ENCODE results near the gene FOCAD. TPM values are rescaled to one million over a fixed set of nuclear protein-coding genes. Genes with fewer than 3 reads are reported as not detected.

The FOCAD gene
- total RNA-seq, 6 experiments from 2014 or later: 6.4 to 18.3 (median 7.8) TPM

DNA sequence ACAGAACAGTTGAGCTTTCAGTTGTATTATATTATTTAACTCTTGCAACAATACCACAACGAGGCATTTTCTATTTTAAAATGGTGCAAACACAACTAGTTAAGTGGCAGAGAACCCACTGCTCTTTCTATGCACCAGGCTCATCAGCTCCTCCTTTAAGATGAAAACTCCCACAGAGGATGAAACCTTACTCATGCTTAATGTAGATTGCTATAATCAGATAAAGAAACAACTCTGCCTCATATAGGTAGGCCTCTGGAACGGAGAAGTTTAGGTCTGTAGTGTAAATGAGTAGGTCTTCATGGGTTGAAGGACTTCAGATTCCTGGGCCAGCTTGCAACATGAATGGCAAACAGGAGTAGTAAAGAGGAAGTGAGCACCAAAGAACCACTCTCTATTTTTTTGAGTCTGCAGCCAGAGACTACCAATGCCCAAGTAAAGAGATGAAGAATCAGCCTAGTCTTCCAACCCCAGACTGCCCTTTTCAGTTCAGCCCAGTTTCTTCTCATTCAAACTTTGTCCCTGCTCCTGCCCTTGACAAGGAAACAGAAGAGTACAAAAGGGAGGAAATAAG is 313.5 kb downstream of the FOCAD start:
- intact Hi-C loops (cut with DNase I): no loop called here
- 75% methylated on average over 2 of the region's 2 CpGs for WGBS (ENCODE audit: insufficient coverage, low coverage, low lambda C conversion rate, missing lambda C conversion rate)
- ATAC-seq: no peak
- TF ChIP-seq, protein P1, sequence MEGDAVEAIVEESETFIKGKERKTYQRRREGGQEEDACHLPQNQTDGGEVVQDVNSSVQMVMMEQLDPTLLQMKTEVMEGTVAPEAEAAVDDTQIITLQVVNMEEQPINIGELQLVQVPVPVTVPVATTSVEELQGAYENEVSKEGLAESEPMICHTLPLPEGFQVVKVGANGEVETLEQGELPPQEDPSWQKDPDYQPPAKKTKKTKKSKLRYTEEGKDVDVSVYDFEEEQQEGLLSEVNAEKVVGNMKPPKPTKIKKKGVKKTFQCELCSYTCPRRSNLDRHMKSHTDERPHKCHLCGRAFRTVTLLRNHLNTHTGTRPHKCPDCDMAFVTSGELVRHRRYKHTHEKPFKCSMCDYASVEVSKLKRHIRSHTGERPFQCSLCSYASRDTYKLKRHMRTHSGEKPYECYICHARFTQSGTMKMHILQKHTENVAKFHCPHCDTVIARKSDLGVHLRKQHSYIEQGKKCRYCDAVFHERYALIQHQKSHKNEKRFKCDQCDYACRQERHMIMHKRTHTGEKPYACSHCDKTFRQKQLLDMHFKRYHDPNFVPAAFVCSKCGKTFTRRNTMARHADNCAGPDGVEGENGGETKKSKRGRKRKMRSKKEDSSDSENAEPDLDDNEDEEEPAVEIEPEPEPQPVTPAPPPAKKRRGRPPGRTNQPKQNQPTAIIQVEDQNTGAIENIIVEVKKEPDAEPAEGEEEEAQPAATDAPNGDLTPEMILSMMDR (IDR thresholded peaks at IDR 0.05): no peak
- TF ChIP-seq POLR2A (IDR thresholded peaks at IDR 0.05): no peak
- no peak overlapping the region for H3K27ac ChIP-seq
- DNase-seq: no peak
- no peaks in the 10 kb centered on the region for H3K4me1 ChIP-seq
- H3K4me3 ChIP-seq: no peak overlapping the region
- H3K36me3 ChIP-seq: no peaks in the 10 kb centered on the region
- no peaks in the 10 kb centered on the region for H3K27me3 ChIP-seq
- no peaks in the 10 kb centered on the region for H3K9me3 ChIP-seq

- no peak overlapping the region for H3K27ac ChIP-seq
- intact Hi-C loops (cut with DNase I): no loop called here
- ATAC-seq (no peak), DNase-seq (no peak)
- 8% methylated on average over 1 of the region's 1 CpG for WGBS (ENCODE audit: insufficient coverage, low coverage, low lambda C conversion rate, missing lambda C conversion rate)
- no peaks in the 10 kb centered on the region for H3K4me1 ChIP-seq
- no peak overlapping the region for H3K4me3 ChIP-seq
- H3K36me3 ChIP-seq: no peaks in the 10 kb centered on the region
- no peaks in the 10 kb centered on the region for H3K9me3 ChIP-seq
- H3K27me3 ChIP-seq: no peaks in the 10 kb centered on the region
- no peak for TF ChIP-seq POLR2A (IDR thresholded peaks at IDR 0.05)
- TF ChIP-seq, protein P1 (IDR thresholded peaks at IDR 0.05): no peak
These were observed 317.5 kb downstream of the FOCAD start for GRCh38 chr9:21001581-21001980.

DNA sequence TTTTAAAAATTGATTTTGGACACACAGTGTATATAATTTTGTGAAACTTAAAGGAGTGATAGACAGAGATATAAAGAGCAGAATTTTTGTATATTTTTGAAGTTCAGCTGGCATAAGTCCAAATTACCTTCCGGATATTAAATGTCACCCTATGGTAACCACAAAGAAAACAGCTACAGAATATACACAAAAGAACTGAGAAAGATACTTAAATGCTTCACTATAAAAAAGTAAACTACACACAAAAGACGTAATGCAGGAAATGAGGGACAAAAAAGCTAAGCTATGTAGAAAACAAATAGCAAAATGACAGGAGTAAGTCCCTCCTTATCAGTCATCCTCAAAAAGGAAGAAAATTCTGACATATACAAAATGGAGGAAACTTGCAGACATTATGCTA is 318.0 kb downstream of the FOCAD start:
- H3K27ac ChIP-seq: no peak overlapping the region
- no peak overlapping the region for H3K4me3 ChIP-seq
- 83% methylated on average over 2 of the region's 2 CpGs for WGBS (ENCODE audit: insufficient coverage, low coverage, low lambda C conversion rate, missing lambda C conversion rate)
- H3K4me1 ChIP-seq: no peaks in the 10 kb centered on the region
- H3K36me3 ChIP-seq: no peaks in the 10 kb centered on the region
- intact Hi-C loops (cut with DNase I): no loop called here
- no peaks in the 10 kb centered on the region for H3K9me3 ChIP-seq
- DNase-seq: no peak
- no peaks in the 10 kb centered on the region for H3K27me3 ChIP-seq
- no peak for ATAC-seq
- TF ChIP-seq POLR2A (IDR thresholded peaks at IDR 0.05): no peak
- TF ChIP-seq, protein P1 (IDR thresholded peaks at IDR 0.05): no peak

DNA sequence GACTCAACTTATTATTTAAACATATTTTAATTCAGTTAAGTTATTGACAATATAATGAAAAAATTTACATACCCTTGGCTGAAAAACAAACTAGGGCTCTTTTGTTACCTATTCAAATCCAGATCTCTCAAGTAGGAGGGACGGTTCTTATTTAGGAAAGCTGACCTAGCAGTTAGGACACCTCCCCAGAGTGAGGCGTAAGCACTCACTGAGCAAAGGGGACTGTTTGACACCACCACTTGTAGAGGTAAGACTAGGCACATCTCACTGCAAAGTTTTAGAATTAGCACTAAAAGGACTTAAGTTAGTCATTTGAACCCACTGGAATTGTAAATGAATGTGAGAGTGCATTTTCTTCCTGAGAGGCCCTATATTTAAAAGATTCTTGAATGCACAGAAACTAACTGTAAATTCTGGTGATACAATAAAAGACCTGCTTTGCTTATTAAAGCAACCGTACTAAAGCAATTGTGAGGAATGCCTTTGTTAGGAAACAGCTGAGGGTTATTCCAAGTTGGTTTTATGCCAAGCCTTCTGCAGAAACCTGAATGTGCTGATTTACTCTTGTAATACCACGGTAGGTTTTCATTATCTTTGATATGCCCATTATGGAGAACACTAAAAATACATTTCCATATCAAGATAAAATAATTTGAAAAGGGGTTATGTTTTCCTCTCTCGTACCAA is 331.2 kb downstream of the FOCAD start:
- WGBS (ENCODE audit: insufficient coverage, low coverage, low lambda C conversion rate, missing lambda C conversion rate): 63% methylated on average over 5 of the region's 5 CpGs
- TF ChIP-seq POLR2A (IDR thresholded peaks at IDR 0.05): no peak
- no peaks in the 10 kb centered on the region for H3K4me1 ChIP-seq
- DNase-seq (no peak), ATAC-seq (no peak)
- no peaks in the 10 kb centered on the region for H3K27me3 ChIP-seq
- no peak overlapping the region for H3K4me3 ChIP-seq
- intact Hi-C loops (cut with DNase I): no loop called here
- peaks cover 0 to 4% (median 0%) of the 10 kb centered on the region in 4 donors for H3K36me3 ChIP-seq
- H3K27ac ChIP-seq: no peak overlapping the region
- no peaks in the 10 kb centered on the region for H3K9me3 ChIP-seq

- Histone ChIP-seq H3K4me1 (no peaks in the 10 kb centered on the region), H3K9me3 (no peaks in the 10 kb centered on the region), H3K27me3 (no peaks in the 10 kb centered on the region), H3K36me3 (peaks cover 0 to 4% (median 0%) of the 10 kb centered on the region in 4 donors), H3K4me3 (no peak overlapping the region), H3K27ac (no peak overlapping the region)
- TF ChIP-seq POLR2A (IDR thresholded peaks at IDR 0.05): no peak
- TF ChIP-seq, protein P1 (IDR thresholded peaks at IDR 0.05): no peak
- no peak for DNase-seq
- ATAC-seq: no peak
- intact Hi-C loops (cut with DNase I): no loop called here
These were observed 331.9 kb downstream of the FOCAD start for GRCh38 chr9:21015995-21016394.
